AG04450 (cell line): ENCODE results near the gene DHRSX. TPM values are rescaled to one million over a fixed set of nuclear protein-coding genes. Genes with fewer than 3 reads are reported as not detected.

Experiments used
- CTCF ChIA-PET: fragments of 300-600, 350-600 bp; formaldehyde crosslinking; extraction: SDS; loops from one replicate; lab custom pipeline; 2022; ENCODE audit warnings: antibody characterized with exemption, inconsistent platforms; lab: Charles Lee
- POLR2A ChIA-PET: fragments of 350-600 bp; formaldehyde crosslinking; extraction: SDS; loops from one replicate; lab custom pipeline; 2021; ENCODE audit warnings: antibody characterized with exemption, inconsistent platforms; lab: Yijun Ruan, JAX
- DNase-seq: peaks from one replicate; pipeline ENCODE4 v3.0.0-alpha.2; 2011; ENCODE audit warnings: low read depth, low spot score
- H3K27ac ChIP-seq: one replicate; pipeline ENCODE4 v1.5.1; 2012; ENCODE audit warnings: low read depth, low read length, control low read depth
- H3K27me3 ChIP-seq: one replicate; pipeline ENCODE4 v1.6.0; 2012; ENCODE audit warnings: low read length; ENCODE audit not compliant: control insufficient read depth, insufficient read depth
- H3K4me3 ChIP-seq: 2 replicates; pipeline ENCODE4 v1.5.1; 2011; ENCODE audit warnings: mild to moderate bottlenecking, low read depth, low read length, control low read depth
- H3K9me3 ChIP-seq: 2 replicates; pipeline ENCODE4 v1.5.1; 2012; ENCODE audit warnings: low read length; ENCODE audit not compliant: control insufficient read depth, insufficient read depth
- polyA plus RNA-seq: library from polyadenylated mRNA; depleted of rRNA; stranded (reverse); fragments of >200 nt; gene quantifications from 2 replicates; pipeline ENCODE4 v1.2.3, GENCODE V29; 2011
- TF ChIP-seq, protein P1 (sequence below): IDR thresholded peaks from 2 replicates; pipeline ENCODE4 v1.5.1; 2011; ENCODE audit warnings: low read depth, low read length, control low read depth, inconsistent platforms

Gene DHRSX
- polyA plus RNA-seq, 1 experiment, result 43.2 TPM

DNA sequence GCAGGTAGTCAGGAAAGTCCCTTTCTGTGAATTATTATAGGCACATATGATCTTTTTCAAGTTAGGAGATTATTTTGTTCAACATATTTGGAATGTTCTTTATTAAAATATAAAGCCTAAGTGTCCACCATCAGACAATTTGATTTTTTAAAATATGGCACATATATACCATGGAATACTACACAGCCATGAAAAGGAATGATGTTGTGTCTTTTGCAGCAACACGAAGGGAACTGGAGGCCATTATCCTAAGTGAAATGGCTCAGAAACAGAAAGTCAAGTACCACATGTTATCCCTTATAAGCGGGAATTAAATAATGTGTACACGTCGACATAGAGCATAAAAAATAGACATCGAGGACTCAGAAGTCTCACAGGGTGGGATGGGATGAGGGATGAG is 73.0 kb downstream of the DHRSX start:
- no peak for DNase-seq
- H3K27ac ChIP-seq, result no peak overlapping the region
- ChIA-PET CTCF (no interaction called here), POLR2A (no interaction called here)
- TF ChIP-seq, protein P1, sequence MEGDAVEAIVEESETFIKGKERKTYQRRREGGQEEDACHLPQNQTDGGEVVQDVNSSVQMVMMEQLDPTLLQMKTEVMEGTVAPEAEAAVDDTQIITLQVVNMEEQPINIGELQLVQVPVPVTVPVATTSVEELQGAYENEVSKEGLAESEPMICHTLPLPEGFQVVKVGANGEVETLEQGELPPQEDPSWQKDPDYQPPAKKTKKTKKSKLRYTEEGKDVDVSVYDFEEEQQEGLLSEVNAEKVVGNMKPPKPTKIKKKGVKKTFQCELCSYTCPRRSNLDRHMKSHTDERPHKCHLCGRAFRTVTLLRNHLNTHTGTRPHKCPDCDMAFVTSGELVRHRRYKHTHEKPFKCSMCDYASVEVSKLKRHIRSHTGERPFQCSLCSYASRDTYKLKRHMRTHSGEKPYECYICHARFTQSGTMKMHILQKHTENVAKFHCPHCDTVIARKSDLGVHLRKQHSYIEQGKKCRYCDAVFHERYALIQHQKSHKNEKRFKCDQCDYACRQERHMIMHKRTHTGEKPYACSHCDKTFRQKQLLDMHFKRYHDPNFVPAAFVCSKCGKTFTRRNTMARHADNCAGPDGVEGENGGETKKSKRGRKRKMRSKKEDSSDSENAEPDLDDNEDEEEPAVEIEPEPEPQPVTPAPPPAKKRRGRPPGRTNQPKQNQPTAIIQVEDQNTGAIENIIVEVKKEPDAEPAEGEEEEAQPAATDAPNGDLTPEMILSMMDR, result no peak
- H3K27me3 ChIP-seq, result no peaks in the 10 kb centered on the region
- no peak overlapping the region for H3K4me3 ChIP-seq
- H3K9me3 ChIP-seq, result no peaks in the 10 kb centered on the region

DNA sequence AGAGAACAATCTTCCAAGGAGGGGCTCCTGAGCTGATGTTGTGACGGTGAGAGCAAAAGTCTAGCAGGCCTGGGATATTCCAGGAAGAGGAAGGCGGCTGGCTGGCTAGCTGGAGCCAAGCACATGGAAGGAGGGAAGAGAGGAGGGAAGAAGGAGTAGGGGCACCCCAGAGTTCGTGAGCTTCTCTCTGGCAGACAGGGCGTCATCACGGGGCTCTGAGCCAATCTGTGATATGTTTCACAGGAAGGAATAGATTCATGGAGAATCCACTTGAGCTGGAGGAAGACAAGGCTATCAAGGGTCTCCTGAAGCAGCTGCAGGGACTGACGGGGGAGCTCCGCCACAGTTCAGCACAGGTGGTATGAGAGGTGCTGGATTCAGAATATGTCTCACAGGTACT is 73.6 kb downstream of the DHRSX start:
- ChIA-PET CTCF (no interaction called here), POLR2A (no interaction called here)
- DNase-seq, result no peak
- Histone ChIP-seq H3K4me3 (no peak overlapping the region), H3K27me3 (no peaks in the 10 kb centered on the region), H3K27ac (no peak overlapping the region), H3K9me3 (no peaks in the 10 kb centered on the region)
- TF ChIP-seq, protein P1, result no peak

DNA sequence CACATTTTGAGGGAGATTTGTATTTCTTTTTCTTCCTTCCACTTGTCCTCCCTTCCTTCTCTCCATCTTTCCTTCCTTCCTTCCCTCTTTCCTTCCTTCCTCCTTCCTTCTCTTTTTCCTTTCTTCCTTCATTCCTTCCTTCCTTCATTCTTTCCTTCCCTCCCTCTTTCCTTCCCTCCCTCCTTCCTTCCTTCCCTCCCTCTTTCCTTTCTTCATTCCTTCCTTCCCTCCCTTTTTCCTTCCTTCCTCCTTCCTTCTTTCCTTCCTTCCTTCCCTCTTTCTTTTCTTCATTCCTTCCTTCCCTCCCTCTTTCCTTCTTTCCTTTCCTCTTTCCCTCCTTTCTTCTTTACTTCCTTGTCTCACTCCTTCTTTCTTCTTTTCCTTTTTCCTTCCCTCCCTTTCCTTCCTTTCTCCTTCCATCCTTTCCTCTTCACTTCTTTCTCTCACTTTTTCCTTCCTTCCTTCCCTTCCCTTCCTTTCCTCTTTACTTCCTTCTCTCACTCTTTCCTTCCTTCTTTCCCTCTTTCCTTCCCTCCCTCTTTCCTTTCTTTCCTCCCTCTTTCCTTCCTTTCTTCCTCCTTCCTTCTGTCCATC is 74.4 kb downstream of the DHRSX start:
- no peak overlapping the region for H3K4me3 ChIP-seq
- H3K27me3 ChIP-seq, result no peaks in the 10 kb centered on the region
- CTCF ChIA-PET, result no interaction called here
- DNase-seq, result no peak
- POLR2A ChIA-PET, result no interaction called here
- H3K9me3 ChIP-seq, result no peaks in the 10 kb centered on the region
- no peak overlapping the region for H3K27ac ChIP-seq
- TF ChIP-seq, protein P1, result no peak

DNA sequence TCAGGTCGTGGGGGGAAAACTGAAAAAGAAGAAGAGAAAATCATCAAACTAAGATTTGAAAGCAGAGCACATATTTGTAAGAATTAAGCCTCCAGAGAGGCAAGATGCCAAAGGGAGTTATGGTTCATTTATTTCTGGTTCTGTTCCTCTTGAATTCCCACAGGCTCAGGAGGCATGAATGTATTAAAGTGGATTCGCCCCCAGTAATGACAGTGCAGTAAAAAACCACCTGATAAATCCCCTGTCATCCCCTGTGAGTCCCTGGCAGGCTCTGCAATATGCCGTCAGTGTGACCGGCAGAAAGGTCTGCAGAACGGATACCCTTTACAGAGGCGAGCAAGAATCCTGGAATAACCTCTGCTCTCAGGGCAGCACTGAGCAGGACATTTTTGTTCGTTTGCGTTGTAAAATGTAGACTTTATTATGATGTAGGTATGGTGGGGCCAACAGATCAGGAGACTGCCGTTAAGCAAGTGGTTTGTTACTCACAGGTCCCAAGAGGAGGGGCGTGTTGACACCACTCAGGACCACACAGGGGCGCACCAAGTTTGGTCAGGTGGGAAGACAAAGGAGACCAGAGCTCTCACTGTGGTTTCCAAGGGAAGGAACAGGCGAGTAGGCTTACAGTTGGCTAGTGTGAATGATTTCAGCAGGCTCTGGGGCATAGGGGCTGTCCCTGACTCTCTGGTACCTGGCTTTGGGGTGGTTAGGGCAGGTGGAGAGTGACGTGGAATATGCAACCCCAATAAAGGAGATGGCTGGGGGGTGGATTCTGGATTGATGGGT is 75.3 kb downstream of the DHRSX start:
- Histone ChIP-seq H3K27ac (no peak overlapping the region), H3K9me3 (no peaks in the 10 kb centered on the region), H3K27me3 (no peaks in the 10 kb centered on the region), H3K4me3 (no peak overlapping the region)
- POLR2A ChIA-PET, result no interaction called here
- no peak for DNase-seq
- TF ChIP-seq, protein P1, result no peak
- CTCF ChIA-PET, result no interaction called here

DNA sequence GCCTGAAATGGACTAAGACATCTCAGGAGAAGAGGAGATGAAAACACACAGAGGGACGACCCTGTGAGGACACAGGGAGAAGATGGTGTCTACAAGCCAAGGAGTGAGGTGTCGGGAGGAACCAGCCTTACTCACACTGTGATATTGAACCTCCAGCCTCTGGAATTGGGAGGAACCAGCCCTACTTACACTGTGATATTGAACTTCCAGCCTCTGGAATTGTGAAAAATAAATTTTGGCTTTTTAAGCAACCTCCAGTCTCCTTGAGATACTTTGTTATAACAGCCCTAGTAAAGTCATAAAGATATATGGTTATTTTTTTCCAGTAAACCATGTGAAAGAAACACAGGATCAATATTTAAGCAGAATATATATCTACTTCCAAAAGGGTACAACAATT is 76.5 kb downstream of the DHRSX start:
- no peak overlapping the region for H3K4me3 ChIP-seq
- TF ChIP-seq, protein P1, result no peak
- ChIA-PET POLR2A (no interaction called here), CTCF (no interaction called here)
- H3K27me3 ChIP-seq, result no peaks in the 10 kb centered on the region
- DNase-seq, result no peak
- H3K27ac ChIP-seq, result no peak overlapping the region
- no peaks in the 10 kb centered on the region for H3K9me3 ChIP-seq
